ENCODE results near the gene DLK2. TPM values are rescaled to one million over a fixed set of nuclear protein-coding genes. Genes with fewer than 3 reads are reported as not detected.

DLK2 gene
- total and polyA plus RNA-seq, 2 of the 13 experiments (the other 11 are each of a cell fraction or from before 2014, with no cell fraction given), result 1.2 to 3.8 TPM

- TF ChIP-seq ARID3A (IDR thresholded peaks at IDR 0.05; ENCODE audit: low read depth, low read length) (no peak), PRDM10 (CRISPR knock-in tag; IDR thresholded peaks at IDR 0.05; ENCODE audit: low read depth) (peak; percentile 23; the same call in 1 of the 2 replicates), NR2C2 (CRISPR knock-in tag; IDR thresholded peaks at IDR 0.05; ENCODE audit: borderline replicate concordance) (no peak), ZBTB38 (CRISPR knock-in tag; IDR thresholded peaks at IDR 0.05) (peak; percentile 64), ZNF430 (CRISPR knock-in tag; IDR thresholded peaks at IDR 0.05) (peak; percentile 26; the same call in 1 of the 2 replicates), HOXA3 (CRISPR knock-in tag; IDR thresholded peaks at IDR 0.05) (peak; percentile 12; the same call in 1 of the 2 replicates), GATAD2A (CRISPR knock-in tag; IDR thresholded peaks at IDR 0.05) (peak; percentile 76), ZNF224 (CRISPR knock-in tag; IDR thresholded peaks at IDR 0.05) (0 out of 2 replicates have a peak, but pooled peaks have one; percentile 61), ZNF563 (CRISPR knock-in tag; IDR thresholded peaks at IDR 0.05) (peak; percentile 6; the same call in 1 of the 2 replicates), ZNF331 (CRISPR knock-in tag; IDR thresholded peaks at IDR 0.05) (0 out of 2 replicates have a peak, but pooled peaks have one; percentile 28), ZNF629 (CRISPR knock-in tag; conservative IDR thresholded peaks at IDR 0.05) (0 out of 2 replicates have a peak, but pooled peaks have one; percentile 4), MXD4 (CRISPR knock-in tag; IDR thresholded peaks at IDR 0.05) (peak; percentile 57), ZGPAT (CRISPR knock-in tag; IDR thresholded peaks at IDR 0.05) (peak; percentile 73), AGO1 (IDR thresholded peaks at IDR 0.05; ENCODE audit: low read depth, low read length, poor library complexity, severe bottlenecking) (peak; percentile 64), ZNF329 (CRISPR knock-in tag; IDR thresholded peaks at IDR 0.05; ENCODE audit: low read depth) (peak; percentile 27; the same call in 1 of the 2 replicates), HMGA1 (CRISPR knock-in tag; conservative IDR thresholded peaks at IDR 0.05) (no peak), MTA3 (CRISPR knock-in tag; IDR thresholded peaks at IDR 0.05) (no peak), MEIS2 (CRISPR knock-in tag; IDR thresholded peaks at IDR 0.05) (0 out of 2 replicates have a peak, but pooled peaks have one; percentile 44), SOX6 (IDR thresholded peaks at IDR 0.05) (no peak), SOX6 (CRISPR knock-in tag; IDR thresholded peaks at IDR 0.05) (peak; percentile 66), HNF4A (CRISPR knock-in tag; IDR thresholded peaks at IDR 0.05) (peak; percentile 45; the same call in 1 of the 2 replicates), RBM39 (IDR thresholded peaks at IDR 0.05; ENCODE audit: low read depth, low read length, poor library complexity, severe bottlenecking) (no peak), JUNB (CRISPR knock-in tag; IDR thresholded peaks at IDR 0.05; ENCODE audit: borderline replicate concordance) (no peak)
Measured at GRCh38 chr6:43496370-43497128, 41.2 kb upstream of the DLK2 start (continued).
